ENCODE data around the gene DDX10.

DDX10 gene

GRCh38 chr11:108943853-108944252 lies 279.0 kb downstream of the DDX10 start:
- no peak for DNase-seq (ENCODE audit: low spot score)

- DNase-seq (ENCODE audit: low spot score), result no peak
Measured at GRCh38 chr11:108944471-108945178, 279.8 kb downstream of the DDX10 start.

GRCh38 chr11:108945341-108945740 lies 280.5 kb downstream of the DDX10 start:
- DNase-seq (ENCODE audit: low spot score), result no peak

- DNase-seq (ENCODE audit: low spot score), result no peak
Measured at GRCh38 chr11:108947654-108948570, 283.0 kb downstream of the DDX10 start.

GRCh38 chr11:108958368-108959104 lies 293.7 kb downstream of the DDX10 start:
- no peak for DNase-seq (ENCODE audit: low spot score)

GRCh38 chr11:108959105-108959761 lies 294.4 kb downstream of the DDX10 start:
- no peak for DNase-seq (ENCODE audit: low spot score)

GRCh38 chr11:108959874-108960273 lies 295.0 kb downstream of the DDX10 start:
- no peak for DNase-seq (ENCODE audit: low spot score)

- DNase-seq (ENCODE audit: low spot score), result no peak
Measured at GRCh38 chr11:108960501-108960900, 295.6 kb downstream of the DDX10 start.

- DNase-seq (ENCODE audit: low spot score), result no peak
Measured at GRCh38 chr11:108961095-108961494, 296.2 kb downstream of the DDX10 start.

GRCh38 chr11:108963118-108963517 lies 298.2 kb downstream of the DDX10 start:
- DNase-seq (ENCODE audit: low spot score), result no peak

- no peak for DNase-seq (ENCODE audit: low spot score)
Measured at GRCh38 chr11:108965306-108966001, 300.6 kb downstream of the DDX10 start.

GRCh38 chr11:108966206-108966605 lies 301.3 kb downstream of the DDX10 start:
- DNase-seq (ENCODE audit: low spot score), result no peak

- DNase-seq (ENCODE audit: low spot score), result no peak
Measured at GRCh38 chr11:108966978-108967377, 302.1 kb downstream of the DDX10 start.

- no peak for DNase-seq (ENCODE audit: low spot score)
Measured at GRCh38 chr11:108967571-108967970, 302.7 kb downstream of the DDX10 start.

GRCh38 chr11:108970221-108970991 lies 305.5 kb downstream of the DDX10 start:
- DNase-seq (ENCODE audit: low spot score), result no peak

GRCh38 chr11:108973402-108974162 lies 308.7 kb downstream of the DDX10 start:
- no peak for DNase-seq (ENCODE audit: low spot score)

- no peak for DNase-seq (ENCODE audit: low spot score)
Measured at GRCh38 chr11:108975026-108975425, 310.2 kb downstream of the DDX10 start.

- no peak for DNase-seq (ENCODE audit: low spot score)
Measured at GRCh38 chr11:108975641-108976071, 310.8 kb downstream of the DDX10 start.

- no peak for DNase-seq (ENCODE audit: low spot score)
Measured at GRCh38 chr11:108983636-108984420, 319.0 kb downstream of the DDX10 start.
